Osteoblast (primary cell): Measurements from ENCODE around the gene NACAD. TPM values are rescaled to one million over a fixed set of nuclear protein-coding genes. Genes with fewer than 3 reads are reported as not detected.
A peak's percentile ranks its signal among the peaks of the same experiment; 100 is the strongest.

Source experiments
- DNase-seq: peaks from one replicate; pipeline ENCODE4 v3.0.0; 2011; ENCODE audit warnings: low spot score, mixed read lengths; ENCODE audit not compliant: insufficient read length; ENCODE audit errors: missing footprints
- H2AFZ ChIP-seq: 2 replicates; pipeline ENCODE4 v1.6.0; 2011; ENCODE audit warnings: mild to moderate bottlenecking, low read length
- H3K27ac ChIP-seq: 2 replicates; pipeline ENCODE4 v1.5.1; 2011; ENCODE audit warnings: mild to moderate bottlenecking, low read depth, low read length, moderate library complexity
- H3K27me3 ChIP-seq: 2 replicates; pipeline ENCODE4 v1.6.0; 2012; ENCODE audit warnings: mild to moderate bottlenecking, control low read depth, inconsistent platforms, low read length, moderate library complexity; ENCODE audit not compliant: insufficient read depth
- H3K36me3 ChIP-seq: 2 replicates; pipeline ENCODE4 v1.5.1; 2011; ENCODE audit warnings: mild to moderate bottlenecking, low read length, control low read depth, moderate library complexity; ENCODE audit not compliant: insufficient read depth
- H3K4me1 ChIP-seq: 2 replicates; pipeline ENCODE4 v1.5.1; 2011; ENCODE audit warnings: mild to moderate bottlenecking, low read length, control low read depth, moderate library complexity; ENCODE audit not compliant: insufficient read depth
- H3K4me2 ChIP-seq: 2 replicates; pipeline ENCODE4 v1.6.0; 2011; ENCODE audit warnings: mild to moderate bottlenecking, low read length; ENCODE audit not compliant: insufficient read depth
- H3K4me3 ChIP-seq: fragments of 200-600 bp; sonication (generic); 3 replicates; pipeline ENCODE4 v1.5.1; 2012; ENCODE audit warnings: mild to moderate bottlenecking, low read length, inconsistent platforms; ENCODE audit not compliant: insufficient read depth
- H3K79me2 ChIP-seq: 2 replicates; pipeline ENCODE4 v1.6.0; 2012; ENCODE audit warnings: mild to moderate bottlenecking, low read length, control low read depth, inconsistent platforms; ENCODE audit not compliant: insufficient read depth
- H3K9me3 ChIP-seq: 2 replicates; pipeline ENCODE4 v1.5.1; 2011; ENCODE audit warnings: low read depth, low read length, control low read depth
- H4K20me1 ChIP-seq: 2 replicates; pipeline ENCODE4 v1.6.0; 2012; ENCODE audit warnings: mild to moderate bottlenecking, low read length, control low read depth; ENCODE audit not compliant: insufficient read depth
- CTCF ChIP-seq: IDR thresholded peaks from 2 replicates; pipeline ENCODE4 v1.5.1; 2011; ENCODE audit warnings: mild to moderate bottlenecking, low read depth, low read length, moderate library complexity; ENCODE audit errors: extremely low read depth
- total RNA-seq: library from RNA; depleted of rRNA; stranded (reverse); fragments of >200 nt; gene quantifications from 2 replicates; pipeline ENCODE4 v1.2.3, GENCODE V29; 2012

NACAD gene
- total RNA-seq, 1 donor = 0.72 TPM

- Histone ChIP-seq H3K4me1 (no peaks in the 10 kb centered on the region), H3K27me3 (no peaks in the 10 kb centered on the region), H3K79me2 (peaks cover 77% of the 10 kb centered on the region), H3K27ac (no peak overlapping the region), H3K4me2 (no peak overlapping the region), H3K9me3 (no peaks in the 10 kb centered on the region), H3K4me3 (no peak overlapping the region), H4K20me1 (peaks cover 56% of the 10 kb centered on the region), H3K36me3 (peaks cover 22% of the 10 kb centered on the region), H2AFZ (no peak overlapping the region)
- no peak for DNase-seq
- no peak for TF ChIP-seq CTCF
Observed at GRCh38 chr7:45061352-45061751, 27.4 kb downstream of the NACAD start.

- Histone ChIP-seq H4K20me1 (peaks cover 52% of the 10 kb centered on the region), H3K27me3 (no peaks in the 10 kb centered on the region), H3K27ac (no peak overlapping the region), H3K4me1 (no peaks in the 10 kb centered on the region), H3K36me3 (peaks cover 16% of the 10 kb centered on the region), H3K4me3 (no peak overlapping the region), H2AFZ (no peak overlapping the region), H3K9me3 (no peaks in the 10 kb centered on the region), H3K79me2 (peaks cover 78% of the 10 kb centered on the region), H3K4me2 (no peak overlapping the region)
- DNase-seq = no peak
- TF ChIP-seq CTCF = no peak
Observed at GRCh38 chr7:45060295-45060694, 28.5 kb downstream of the NACAD start.

- no peak overlapping the region for H3K4me3 ChIP-seq
- peaks cover 7% of the 10 kb centered on the region for H3K36me3 ChIP-seq
- peaks cover 77% of the 10 kb centered on the region for H3K79me2 ChIP-seq
- TF ChIP-seq CTCF = no peak
- no peak overlapping the region for H3K27ac ChIP-seq
- no peak overlapping the region for H2AFZ ChIP-seq
- no peaks in the 10 kb centered on the region for H3K9me3 ChIP-seq
- peak; percentile 47 for DNase-seq
- H3K27me3 ChIP-seq = no peaks in the 10 kb centered on the region
- H3K4me2 ChIP-seq = no peak overlapping the region
- H3K4me1 ChIP-seq = peaks cover 7% of the 10 kb centered on the region
- peaks cover 43% of the 10 kb centered on the region for H4K20me1 ChIP-seq
Observed at GRCh38 chr7:45057878-45058277, 30.9 kb downstream of the NACAD start.

GRCh38 chr7:45055594-45056219, 33.1 kb downstream of the NACAD start:
- H3K79me2 ChIP-seq = peaks cover 57% of the 10 kb centered on the region
- H3K27ac ChIP-seq = no peak overlapping the region
- no peak overlapping the region for H2AFZ ChIP-seq
- H3K9me3 ChIP-seq = no peaks in the 10 kb centered on the region
- no peak for TF ChIP-seq CTCF
- no peak overlapping the region for H3K4me3 ChIP-seq
- DNase-seq = no peak
- H3K4me1 ChIP-seq = peaks cover 7% of the 10 kb centered on the region
- H4K20me1 ChIP-seq = peaks cover 36% of the 10 kb centered on the region
- H3K27me3 ChIP-seq = no peaks in the 10 kb centered on the region
- H3K36me3 ChIP-seq = peaks cover 10% of the 10 kb centered on the region
- no peak overlapping the region for H3K4me2 ChIP-seq
